ENCODE data around the gene MRPL24.
A peak's percentile ranks its signal among the peaks of the same experiment; 100 is the strongest.

Gene MRPL24

GRCh38 chr1:156692441-156692924 lies 48.4 kb downstream of the MRPL24 start:
- no peak for DNase-seq (ENCODE audit: low read depth in 2 of 2)

- no peak for DNase-seq (ENCODE audit: low read depth in 2 of 2)
Measured at GRCh38 chr1:156691665-156692440, 49.0 kb downstream of the MRPL24 start.

DNA sequence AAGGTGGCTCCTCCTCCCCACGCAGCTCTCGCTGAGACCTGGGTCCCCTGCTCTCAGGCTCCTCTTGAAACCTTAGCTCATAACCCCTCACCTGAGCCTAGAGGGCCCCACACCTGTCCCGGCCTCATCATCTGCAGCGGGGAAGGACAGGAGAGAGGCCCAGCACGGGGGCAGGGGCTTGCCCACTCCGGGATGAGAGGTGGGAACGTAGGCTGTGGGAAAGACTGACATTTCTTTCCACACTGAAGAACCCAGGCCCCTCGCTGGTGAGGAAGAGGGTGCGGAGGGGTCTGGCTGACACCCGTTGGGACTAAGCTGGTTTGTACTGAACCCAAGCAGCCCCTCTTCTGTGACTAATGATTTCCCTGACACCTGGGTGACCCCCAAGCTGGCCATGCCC lies 49.7 kb downstream of the MRPL24 start:
- DNase-seq (ENCODE audit: low read depth in 2 of 2), result no peak

- no peak for DNase-seq (ENCODE audit: low read depth in 2 of 2)
Measured at GRCh38 chr1:156690675-156691036, 50.2 kb downstream of the MRPL24 start.

DNA sequence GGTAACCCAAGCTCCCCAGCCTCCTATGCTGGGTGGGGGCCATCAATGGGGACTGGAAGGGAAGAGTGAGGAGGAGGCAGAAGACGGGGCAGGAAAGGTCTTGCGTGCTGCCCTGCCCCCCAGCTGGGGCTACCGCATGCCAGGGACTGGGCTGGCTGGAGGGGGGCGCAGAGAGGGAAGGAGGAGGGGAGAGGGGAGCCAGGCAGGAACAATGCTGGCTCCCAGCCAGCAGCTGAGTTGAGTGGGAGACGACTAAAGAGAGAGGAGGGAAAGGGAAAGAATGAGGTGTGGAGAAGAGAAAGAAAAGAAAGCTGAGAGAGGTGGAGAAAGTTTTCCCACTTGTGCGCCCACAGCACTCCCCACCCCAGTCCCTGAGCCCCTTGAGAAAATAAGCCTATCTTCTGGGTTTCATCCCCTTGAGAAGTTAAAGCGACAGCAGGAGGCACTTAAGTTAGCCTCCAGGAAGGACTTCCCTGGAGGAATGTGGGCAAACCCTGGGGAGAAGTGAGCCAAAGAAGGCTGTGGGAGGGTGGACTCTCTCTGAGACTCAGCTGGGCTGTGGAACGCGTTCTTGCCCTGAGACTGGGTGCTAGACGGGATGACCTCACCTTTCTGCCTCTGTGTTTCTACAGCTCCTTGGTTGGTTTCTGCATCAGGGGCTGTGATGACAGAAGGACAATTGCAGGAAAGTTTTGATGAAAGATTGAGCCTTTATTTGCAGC lies 50.8 kb downstream of the MRPL24 start:
- no peak for DNase-seq (ENCODE audit: low read depth in 2 of 2)

- DNase-seq (ENCODE audit: low read depth in 2 of 2), result peak; percentile 49 to 51
Measured at GRCh38 chr1:156689035-156689952, 51.6 kb downstream of the MRPL24 start.

All from stimulated activated CD8-positive, alpha-beta memory T cell treated with anti-CD3 and anti-CD28 coated beads, Interleukin-15, amount 100 ng/mL, for 4 hours (primary cell).